ENCODE results near the gene IL17C.
"Not testable (repeated sequence)": the region's sequence is repeated elsewhere in the genome, so short reads cannot be mapped to it uniquely, and the experiment has no call there.

The IL17C gene

DNA sequence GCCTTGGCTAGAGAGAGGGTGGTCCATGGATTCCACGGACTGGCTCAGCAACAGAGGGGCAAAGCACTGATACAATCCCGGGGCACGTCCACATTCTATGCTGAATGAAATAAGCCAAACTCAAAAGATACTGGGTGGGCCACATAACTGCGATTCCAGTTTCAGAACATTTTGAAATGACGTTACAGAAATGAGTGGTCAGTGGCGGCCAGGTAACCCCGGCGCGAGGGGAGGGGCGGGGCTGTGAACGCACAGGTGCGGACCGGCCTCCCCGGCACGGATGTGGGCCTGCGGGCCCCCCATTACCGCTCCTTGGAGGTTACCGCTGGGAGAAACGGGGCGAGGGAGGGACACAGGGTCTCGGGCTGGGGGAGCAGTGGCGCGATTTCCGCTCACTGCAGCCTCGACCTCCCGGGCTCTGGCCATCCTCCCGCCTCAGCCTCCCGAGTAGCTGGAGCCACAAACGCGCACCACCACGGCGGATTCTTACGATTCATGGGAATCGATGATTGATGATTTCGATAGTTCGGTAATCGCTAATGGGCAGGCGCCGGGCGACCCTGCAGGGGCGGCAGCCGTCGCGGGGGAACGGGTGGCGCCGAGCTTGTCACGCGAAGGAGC is 24.0 kb downstream of the IL17C start:
- no peak for DNase-seq

DNA sequence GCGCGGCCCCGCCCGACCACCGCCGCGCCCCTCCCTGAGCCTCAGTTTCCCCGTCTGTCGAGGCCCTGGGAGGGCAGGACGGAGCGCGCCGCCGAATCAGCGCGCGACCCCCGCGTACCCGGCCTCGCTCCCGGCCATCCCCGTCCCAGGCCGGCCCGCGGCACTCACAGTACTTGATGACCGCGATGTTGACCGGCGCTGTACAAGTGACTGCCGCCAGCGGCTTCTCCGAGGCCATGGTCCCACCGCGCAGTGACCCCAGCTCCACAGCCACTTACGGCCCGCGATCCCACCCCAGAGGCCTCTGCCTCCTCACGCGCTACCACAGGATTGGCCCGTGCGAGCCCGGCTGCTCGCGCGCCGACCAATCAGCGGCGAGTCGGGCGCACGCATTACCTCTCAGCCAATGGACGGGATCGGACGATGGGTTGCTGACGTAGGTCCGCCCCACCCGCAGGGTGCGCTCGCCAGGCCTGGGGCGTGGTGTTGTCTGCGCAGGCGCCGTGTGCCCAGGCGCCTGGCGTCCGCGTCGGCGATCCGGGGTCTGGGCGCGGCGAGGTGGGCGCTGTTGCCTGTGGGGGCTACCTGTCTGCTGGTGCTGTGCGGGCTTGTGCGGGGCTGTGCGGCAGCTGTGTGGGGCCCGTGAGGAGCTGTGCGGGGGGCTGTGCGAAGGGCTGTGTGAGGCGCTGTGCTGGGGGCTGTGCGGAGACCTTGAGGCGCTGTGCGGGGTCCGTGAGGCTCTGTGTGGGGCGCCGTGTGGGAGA is 24.7 kb downstream of the IL17C start, which contains the start of gene MVD:
Gene MVD, minus strand, starts transcription at position 249 of the 764 bp plus-strand sequence. Its CDS starts 11 bp downstream, at position 238.
- peak; percentile 95 for DNase-seq

GRCh38 chr16:88665148-88665547 is 26.8 kb downstream of the IL17C start:
- no peak for DNase-seq

- DNase-seq = no peak
Measured at GRCh38 chr16:88665570-88665969, 27.2 kb downstream of the IL17C start.

GRCh38 chr16:88667461-88667860 is 29.1 kb downstream of the IL17C start:
- no peak for DNase-seq

- not testable (repeated sequence) for DNase-seq
Measured at GRCh38 chr16:88669493-88669892, 31.1 kb downstream of the IL17C start.

- no peak for DNase-seq
Measured at GRCh38 chr16:88669980-88670379, 31.6 kb downstream of the IL17C start.

DNA sequence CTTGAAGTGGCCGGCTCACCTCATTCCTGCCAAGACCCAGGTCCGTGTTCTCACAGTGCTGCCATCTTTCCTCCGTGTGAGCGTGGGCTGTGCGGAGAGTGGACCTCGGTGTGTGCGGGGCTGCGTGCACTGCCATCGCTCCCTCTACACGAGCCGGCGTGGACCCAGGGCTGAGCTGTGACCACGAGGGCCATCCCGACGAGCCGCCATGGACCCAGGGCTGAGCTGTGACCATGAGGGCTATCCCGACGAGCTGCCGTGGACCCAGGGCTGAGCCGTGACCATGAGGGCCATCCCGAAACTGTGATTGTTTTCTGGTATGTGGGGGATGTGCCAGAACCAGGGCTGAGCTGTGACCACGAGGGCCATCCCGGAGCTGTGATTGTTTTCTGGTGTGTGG is 33.4 kb downstream of the IL17C start:
- no peak for DNase-seq

GRCh38 chr16:88672776-88673175 is 34.4 kb downstream of the IL17C start:
- no peak for DNase-seq

GRCh38 chr16:88673716-88674379 is 35.5 kb downstream of the IL17C start:
- DNase-seq = no peak

DNA sequence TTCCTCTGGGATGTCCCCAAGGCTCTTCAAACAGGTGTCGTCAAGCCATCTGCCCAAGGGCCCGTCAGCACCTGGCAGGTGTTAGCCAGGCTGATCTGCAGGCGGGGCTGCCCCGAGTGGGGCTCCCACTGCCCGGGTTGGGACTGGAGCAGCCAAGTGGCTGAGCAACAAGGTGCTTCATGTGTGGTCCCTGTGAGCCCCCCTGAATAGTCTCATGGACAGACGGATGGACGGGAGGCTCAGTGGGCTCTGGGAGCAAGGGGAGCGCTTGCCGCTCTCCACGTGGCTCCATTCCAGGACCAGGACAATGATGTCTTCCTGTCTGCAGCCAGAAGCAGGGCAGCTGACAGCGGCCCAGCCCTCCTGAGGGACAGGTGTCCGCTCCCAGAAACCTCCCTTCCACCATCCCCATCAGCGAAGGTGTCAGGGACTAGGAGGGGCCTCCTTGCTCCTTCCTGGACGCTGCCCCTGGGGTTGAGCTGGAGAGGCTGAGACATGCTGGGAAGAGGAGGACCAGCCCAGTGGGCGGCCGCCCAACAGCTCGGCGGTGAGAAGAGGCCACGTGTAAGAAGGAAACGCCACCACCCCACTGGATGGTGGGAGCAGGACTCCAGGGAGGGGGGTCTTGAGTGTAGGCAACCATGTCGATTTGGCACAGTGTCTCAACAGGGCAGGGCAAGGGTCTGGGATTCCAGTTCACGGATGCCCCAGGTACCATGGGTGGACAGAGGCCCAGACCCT is 38.3 kb downstream of the IL17C start:
- no peak for DNase-seq

DNA sequence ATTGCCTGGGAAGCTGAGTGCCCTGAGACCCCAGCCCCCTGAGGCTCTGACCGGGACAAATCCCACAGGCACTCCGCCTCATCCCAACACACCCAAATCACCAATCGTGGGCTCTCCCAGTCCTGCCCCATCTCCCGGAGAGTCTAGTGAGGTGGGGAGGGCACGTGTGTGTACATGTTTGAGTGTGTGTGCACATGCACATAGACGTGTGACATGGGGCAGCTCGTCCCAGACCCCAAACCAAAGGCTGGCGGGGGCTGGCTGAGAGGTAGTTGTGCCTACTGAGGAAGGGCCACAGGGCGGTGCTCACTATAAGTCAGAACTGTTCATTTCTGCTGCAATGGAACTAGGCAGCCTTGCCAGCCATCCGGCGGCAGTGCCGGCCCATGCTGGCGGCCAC is 39.3 kb downstream of the IL17C start:
- DNase-seq = no peak

DNA sequence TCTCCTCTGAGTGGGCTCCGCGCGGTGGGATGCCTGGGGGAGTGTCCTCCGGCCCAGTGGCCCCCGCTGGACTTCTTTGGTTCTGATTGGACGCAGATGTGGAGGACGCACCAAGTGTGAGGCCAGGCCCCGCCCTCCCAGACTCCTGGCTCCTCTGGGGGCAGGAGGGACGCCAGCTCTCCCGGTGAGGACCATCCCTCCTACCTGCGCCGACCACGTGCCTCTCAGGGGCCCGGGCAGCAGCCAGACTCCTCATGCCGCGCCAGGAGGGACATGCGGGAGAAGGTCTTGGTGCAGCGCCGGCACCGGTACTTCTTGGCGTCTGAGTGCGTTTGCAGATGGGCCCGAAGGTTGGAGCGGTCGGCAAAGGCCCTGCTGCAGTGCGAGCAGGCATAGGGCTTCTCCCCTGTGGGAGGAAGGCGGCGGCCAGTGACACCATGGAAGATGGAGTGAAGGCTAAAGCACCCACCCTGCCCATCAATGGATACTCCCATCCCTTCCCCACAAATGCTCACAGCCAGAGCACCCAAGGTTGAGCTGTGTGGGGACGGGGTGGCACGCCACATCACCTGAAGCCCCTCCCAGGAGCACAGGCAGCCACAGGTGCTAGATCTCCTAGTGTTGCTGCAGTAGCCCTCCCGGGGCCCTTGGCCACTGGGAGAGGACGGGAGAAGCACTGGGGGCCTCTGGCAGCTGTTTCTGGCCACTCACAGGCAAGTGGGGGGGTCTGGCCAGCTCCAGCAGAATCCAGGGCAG is 40.0 kb downstream of the IL17C start:
- no peak for DNase-seq

DNA sequence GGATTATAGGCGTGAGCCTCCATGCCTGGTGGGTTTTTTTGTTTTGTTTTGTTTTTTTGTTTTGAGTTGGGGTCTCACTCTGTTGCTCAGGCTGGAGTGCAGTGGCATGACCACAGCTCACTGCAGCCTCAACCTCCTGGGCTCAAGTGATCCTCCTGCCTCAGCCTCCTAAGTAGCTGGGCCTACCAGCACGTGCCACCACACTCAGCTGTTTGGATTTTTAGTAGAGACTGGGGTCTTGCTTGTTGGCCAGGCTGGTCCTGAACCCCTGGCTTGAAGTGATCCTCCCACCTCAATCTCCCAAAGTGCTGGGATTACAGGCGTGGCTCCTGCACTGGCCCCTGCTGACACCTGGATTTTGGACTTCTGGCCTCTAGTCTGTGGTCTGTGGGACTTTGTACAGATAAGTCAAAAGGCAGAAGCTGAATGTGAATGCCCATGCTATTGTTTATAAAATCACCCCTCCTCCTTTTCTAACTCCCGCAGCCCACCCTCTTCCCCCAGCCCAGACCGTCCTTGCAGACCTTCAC is 42.2 kb downstream of the IL17C start:
- no peak for DNase-seq

DNA sequence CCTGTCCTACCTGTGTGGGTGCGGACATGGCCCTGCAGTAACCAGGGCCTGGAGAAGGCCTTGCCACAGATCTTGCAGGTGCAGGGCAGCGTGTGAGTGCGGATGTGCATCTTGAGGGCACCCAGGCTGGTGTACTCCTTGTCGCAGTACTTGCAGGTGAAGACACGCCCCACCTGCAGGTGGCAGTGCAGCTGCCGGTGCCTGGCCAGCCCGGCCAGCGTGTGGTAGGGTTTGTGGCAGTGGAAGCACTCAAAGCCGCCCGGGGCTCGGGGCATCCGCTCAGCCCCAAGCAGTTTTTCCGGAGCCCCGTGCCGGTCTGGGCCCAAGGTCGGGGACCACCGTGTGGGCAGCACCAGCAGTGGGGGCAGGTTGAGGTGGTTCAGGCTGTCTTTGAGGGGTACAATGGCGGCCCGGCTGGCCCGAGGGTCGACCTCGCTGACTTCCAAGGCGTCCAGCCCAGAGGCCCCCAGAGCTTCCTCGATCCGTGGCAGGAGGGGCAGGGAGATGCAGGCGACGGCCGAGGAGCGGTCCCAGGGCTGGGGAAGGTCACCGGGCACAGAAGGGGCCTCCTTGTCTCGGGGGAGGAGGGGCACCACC is 42.8 kb downstream of the IL17C start:
- DNase-seq = no peak

DNA sequence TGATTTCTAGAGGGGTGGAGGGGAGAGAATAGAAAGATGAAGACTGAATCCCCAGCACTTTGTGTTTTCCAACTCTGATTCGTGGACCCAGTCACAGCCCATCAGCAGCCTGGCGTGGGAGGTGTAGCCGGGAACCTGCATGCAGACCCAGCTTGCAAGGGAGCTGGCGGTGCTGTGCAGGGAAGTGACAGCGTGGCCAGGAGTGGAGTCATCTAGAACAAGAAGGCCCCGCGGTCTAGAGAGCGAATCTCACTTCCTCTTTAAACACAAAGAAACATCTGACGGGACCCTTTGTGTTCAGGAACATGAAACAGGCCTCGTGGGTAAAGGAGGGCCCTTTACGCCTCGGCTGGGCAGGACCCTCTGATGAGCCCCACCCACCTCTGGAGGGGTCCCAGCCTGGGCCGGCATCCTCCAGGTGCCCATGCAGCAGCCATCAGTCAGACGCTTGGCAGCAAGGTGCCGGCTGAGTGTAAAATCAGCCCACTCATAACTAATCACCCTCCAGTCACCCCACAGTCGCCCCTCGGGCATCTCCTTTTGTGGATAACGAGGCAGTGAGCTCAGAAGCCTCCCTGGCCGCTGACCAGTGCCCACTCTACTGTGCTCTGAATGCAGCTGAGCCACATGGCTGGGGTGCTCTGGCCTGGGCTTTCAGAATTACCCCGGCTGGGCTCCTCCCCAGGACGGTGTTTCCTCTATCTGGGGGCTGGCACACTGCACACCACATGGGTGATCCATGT is 43.5 kb downstream of the IL17C start:
- DNase-seq = peak; percentile 80

GRCh38 chr16:88684569-88685155 is 46.3 kb downstream of the IL17C start:
- no peak for DNase-seq

DNA sequence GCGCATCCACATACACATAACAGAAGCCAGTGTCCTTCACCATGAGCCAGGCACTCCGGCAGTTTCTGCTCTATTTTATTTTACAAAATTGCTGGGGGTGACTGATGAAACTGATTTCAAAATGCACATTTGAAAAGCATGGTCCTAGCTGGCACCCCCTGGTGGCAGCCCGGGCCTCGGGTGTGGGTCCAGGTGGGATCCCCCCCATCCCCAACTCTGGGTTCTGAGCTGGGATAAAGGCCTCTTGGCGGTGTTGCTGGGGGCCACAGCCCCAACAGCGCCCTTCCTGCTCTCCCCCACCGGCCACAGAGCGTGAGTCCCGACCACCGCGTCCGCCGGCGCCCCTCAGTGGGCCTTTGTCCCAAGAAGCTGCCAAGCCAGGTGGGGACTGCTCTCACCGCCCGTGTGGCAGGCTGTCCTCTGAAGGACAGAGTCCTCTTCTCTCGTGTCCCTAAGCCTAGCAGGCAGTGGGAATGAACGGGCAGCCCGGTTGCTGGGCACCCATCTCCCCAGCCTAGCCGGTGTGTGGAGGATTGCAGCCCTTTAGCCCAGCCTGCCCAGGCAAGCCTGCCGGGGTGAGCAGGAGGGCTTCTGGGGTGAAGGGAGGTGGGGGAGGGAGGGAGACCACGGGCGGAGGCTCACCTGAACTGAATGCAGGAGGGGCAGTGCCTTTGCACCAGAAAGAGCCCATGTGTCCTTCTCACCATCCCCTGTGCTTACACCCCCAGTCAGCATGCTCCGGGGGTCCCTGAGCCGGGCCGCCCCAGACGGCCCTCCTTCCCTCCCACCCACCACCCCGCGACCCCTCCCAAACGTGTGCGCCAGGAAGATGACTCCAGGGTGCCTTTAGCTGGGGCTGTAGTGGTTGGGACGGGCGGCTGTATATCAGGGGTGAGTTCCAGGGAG is 47.0 kb downstream of the IL17C start:
- DNase-seq = peak; percentile 42

DNA sequence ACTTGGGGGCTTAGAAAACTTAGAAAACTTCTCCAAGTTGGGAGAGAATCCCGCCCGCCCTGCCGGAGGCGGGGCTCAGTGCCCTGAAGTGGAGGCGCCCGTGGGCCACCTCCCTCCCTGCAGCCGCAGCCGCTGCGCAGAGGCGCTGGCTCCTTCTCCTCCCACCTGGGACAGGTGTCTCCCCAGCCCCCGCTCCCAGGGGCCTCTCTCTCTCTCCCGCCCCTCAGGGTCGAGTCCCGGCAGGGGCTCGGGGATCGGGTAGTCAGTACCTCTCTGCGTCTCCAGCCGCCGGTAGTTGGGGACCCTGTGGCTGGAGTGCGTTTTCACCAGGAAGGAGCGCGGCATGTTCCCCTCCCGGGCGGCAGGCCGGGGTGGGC is 47.7 kb downstream of the IL17C start:
- no peak for DNase-seq
